GM23338 (cell line): ENCODE measurements around the gene NTN1. TPM values are rescaled to one million over a fixed set of nuclear protein-coding genes. Genes with fewer than 3 reads are reported as not detected.

Experiments used
- ATAC-seq: fragments of 200-7000 bp; cut with Tn5 transposase; 3 replicates; pipeline ENCODE4 v1.9.1; 2020
- DNase-seq: peaks from one replicate; pipeline ENCODE4 v3.0.0-alpha.2; 2015; ENCODE audit warnings: low spot score
- H2AFZ ChIP-seq: fragments of 200-600 bp; sonication (generic); 2 replicates; pipeline ENCODE4 v1.8.0; 2016; ENCODE audit warnings: antibody characterized with exemption, mild to moderate bottlenecking, moderate library complexity
- H3F3A ChIP-seq: fragments of 200-600 bp; sonication (generic); replicated peaks from 2 replicates; pipeline ENCODE4 v1.8.0; 2017; ENCODE audit warnings: antibody characterized with exemption, mixed run types, low read depth
- H3K27ac ChIP-seq: fragments of 200-600 bp; sonication (generic); 2 replicates; pipeline ENCODE4 v1.6.1; 2016; ENCODE audit warnings: low read depth
- H3K27me3 ChIP-seq: fragments of 200-600 bp; sonication (generic); 2 replicates; pipeline ENCODE4 v1.8.0; 2016; ENCODE audit warnings: mild to moderate bottlenecking, mixed run types, moderate library complexity; ENCODE audit not compliant: insufficient read depth
- H3K36me3 ChIP-seq: fragments of 200-600 bp; sonication (generic); 2 replicates; pipeline ENCODE4 v1.8.0; 2016; ENCODE audit warnings: mild to moderate bottlenecking; ENCODE audit not compliant: insufficient read depth
- H3K4me1 ChIP-seq: fragments of 200-600 bp; sonication (generic); 2 replicates; pipeline ENCODE4 v1.8.0; 2016; ENCODE audit warnings: mild to moderate bottlenecking, moderate library complexity; ENCODE audit not compliant: insufficient read depth
- H3K4me2 ChIP-seq: fragments of 200-600 bp; sonication (generic); 2 replicates; pipeline ENCODE4 v1.7.1; 2017; ENCODE audit warnings: mixed run types
- H3K4me3 ChIP-seq: fragments of 200-600 bp; sonication (generic); 2 replicates; pipeline ENCODE4 v1.6.1; 2016; ENCODE audit warnings: mixed run types
- H3K79me2 ChIP-seq: fragments of 200-600 bp; sonication (generic); replicated peaks from 2 replicates; pipeline ENCODE4 v1.8.0; 2017; ENCODE audit warnings: mild to moderate bottlenecking; ENCODE audit not compliant: insufficient read depth
- H3K9me2 ChIP-seq: fragments of 200-600 bp; sonication (generic); 2 replicates; pipeline ENCODE4 v1.8.0; 2017; ENCODE audit not compliant: insufficient read depth
- H4K20me1 ChIP-seq: fragments of 200-600 bp; sonication (generic); replicated peaks from 2 replicates; pipeline ENCODE4 v1.8.0; 2017; ENCODE audit warnings: mild to moderate bottlenecking; ENCODE audit not compliant: insufficient read depth
- H3K27ac Mint-ChIP-seq: 2 replicates; pipeline ENCODE4 v1.8.0; 2020; ENCODE audit warnings: inconsistent platforms, mild to moderate bottlenecking, moderate library complexity, mixed read lengths
- H3K27me3 Mint-ChIP-seq: 3 replicates; pipeline ENCODE4 v1.8.0; 2022; ENCODE audit warnings: low read depth, mild to moderate bottlenecking, moderate library complexity, mixed read lengths, inconsistent platforms; ENCODE audit not compliant: insufficient read depth, poor library complexity
- H3K36me3 Mint-ChIP-seq: 3 replicates; pipeline ENCODE4 v1.8.0; 2021; ENCODE audit warnings: low read depth, mild to moderate bottlenecking, inconsistent platforms, moderate library complexity, mixed read lengths
- H3K4me1 Mint-ChIP-seq: 3 replicates; pipeline ENCODE4 v1.8.0; 2020; ENCODE audit warnings: mild to moderate bottlenecking, inconsistent platforms, mixed read lengths
- H3K4me3 Mint-ChIP-seq: 3 replicates; pipeline ENCODE4 v1.8.0; 2021; ENCODE audit warnings: moderate library complexity, mild to moderate bottlenecking, inconsistent platforms, mixed read lengths
- H3K9me3 Mint-ChIP-seq: 3 replicates; pipeline ENCODE4 v1.8.0; 2020; ENCODE audit warnings: moderate library complexity, mild to moderate bottlenecking, inconsistent platforms, mixed read lengths
- CREB1 ChIP-seq: fragments of 250-450 bp; sonication (Bioruptor Pico); IDR thresholded peaks from 2 replicates; pipeline ENCODE4 v1.5.0; 2020; ENCODE audit warnings: low read depth, mild to moderate bottlenecking, moderate library complexity
- EZH2 ChIP-seq: fragments of 200-600 bp; sonication (generic); IDR thresholded peaks from one replicate; pipeline ENCODE4 v1.8.0; 2017; ENCODE audit warnings: antibody characterized with exemption, mild to moderate bottlenecking, low read depth; ENCODE audit not compliant: unreplicated experiment
- EZH2phosphoT487 ChIP-seq: fragments of 200-600 bp; sonication (generic); IDR thresholded peaks from one replicate; pipeline ENCODE4 v1.8.1; 2018; ENCODE audit warnings: antibody characterized with exemption; ENCODE audit not compliant: unreplicated experiment
- JUNB ChIP-seq: IDR thresholded peaks from one replicate; pipeline ENCODE4 v1.6.1; 2016; ENCODE audit warnings: antibody characterized with exemption; ENCODE audit not compliant: unreplicated experiment
- NANOG ChIP-seq: IDR thresholded peaks from 2 replicates; pipeline ENCODE4 v1.6.1; 2016; ENCODE audit warnings: antibody characterized with exemption, borderline replicate concordance
- POLR2AphosphoS5 ChIP-seq: IDR thresholded peaks from 2 replicates; pipeline ENCODE4 v1.6.1; 2016; ENCODE audit warnings: antibody characterized with exemption, low read depth
- STAT1 ChIP-seq: IDR thresholded peaks from one replicate; pipeline ENCODE4 v1.6.1; 2016; ENCODE audit warnings: antibody characterized with exemption; ENCODE audit not compliant: unreplicated experiment
- ZNF114 ChIP-seq: fragments of 250-450 bp; sonication (Bioruptor Pico); IDR thresholded peaks from 2 replicates; pipeline ENCODE4 v1.5.0; 2020; ENCODE audit warnings: mild to moderate bottlenecking, moderate library complexity
- ZNF331 ChIP-seq: fragments of 250-450 bp; sonication (Bioruptor Pico); IDR thresholded peaks from 2 replicates; pipeline ENCODE4 v1.5.0; 2020; ENCODE audit warnings: low read depth, mild to moderate bottlenecking, moderate library complexity
- polyA plus RNA-seq: library from polyadenylated mRNA; unstranded; fragments of >200 nt; fragmentation: Nextera tagmentation; extraction: Ambion mirVana; gene quantifications from 2 replicates; pipeline ENCODE4 v1.2.1, GENCODE V29; 2016
- total RNA-seq: library from RNA; depleted of rRNA; stranded (reverse); fragments of >200 nt; shearing (Covaris generic); gene quantifications from 2 replicates; pipeline ENCODE4 v1.2.3, GENCODE V29; 2014
- TF ChIP-seq, protein P1 (sequence below): fragments of 250-450 bp; sonication (Bioruptor Pico); IDR thresholded peaks from 2 replicates; pipeline ENCODE4 v1.5.0; 2020; ENCODE audit warnings: mild to moderate bottlenecking, moderate library complexity
- TF ChIP-seq, protein P2 (sequence below), 2 experiments: fragments of 200-600 bp in 1 of 2; sonication (generic) in 1 of 2; conservative IDR thresholded peaks; 2 replicates each; pipeline versions ENCODE4 v1.5.1 to v1.6.1; 2016 to 2017; ENCODE audit warnings: antibody characterized with exemption in 2 of 2, low read depth in 2 of 2, mild to moderate bottlenecking in 2 of 2, moderate library complexity in 1 of 2
- TF ChIP-seq, protein P3 (sequence below): IDR thresholded peaks from 2 replicates; pipeline ENCODE4 v1.6.1; 2016; ENCODE audit warnings: antibody characterized with exemption
- TF ChIP-seq, protein P4 (sequence below): IDR thresholded peaks from one replicate; pipeline ENCODE4 v1.6.1; 2018; ENCODE audit warnings: antibody characterized with exemption; ENCODE audit not compliant: unreplicated experiment

Gene NTN1
- total and polyA plus RNA-seq, 2 experiments from 2014 or later: 0.57 to 2.6 TPM

DNA sequence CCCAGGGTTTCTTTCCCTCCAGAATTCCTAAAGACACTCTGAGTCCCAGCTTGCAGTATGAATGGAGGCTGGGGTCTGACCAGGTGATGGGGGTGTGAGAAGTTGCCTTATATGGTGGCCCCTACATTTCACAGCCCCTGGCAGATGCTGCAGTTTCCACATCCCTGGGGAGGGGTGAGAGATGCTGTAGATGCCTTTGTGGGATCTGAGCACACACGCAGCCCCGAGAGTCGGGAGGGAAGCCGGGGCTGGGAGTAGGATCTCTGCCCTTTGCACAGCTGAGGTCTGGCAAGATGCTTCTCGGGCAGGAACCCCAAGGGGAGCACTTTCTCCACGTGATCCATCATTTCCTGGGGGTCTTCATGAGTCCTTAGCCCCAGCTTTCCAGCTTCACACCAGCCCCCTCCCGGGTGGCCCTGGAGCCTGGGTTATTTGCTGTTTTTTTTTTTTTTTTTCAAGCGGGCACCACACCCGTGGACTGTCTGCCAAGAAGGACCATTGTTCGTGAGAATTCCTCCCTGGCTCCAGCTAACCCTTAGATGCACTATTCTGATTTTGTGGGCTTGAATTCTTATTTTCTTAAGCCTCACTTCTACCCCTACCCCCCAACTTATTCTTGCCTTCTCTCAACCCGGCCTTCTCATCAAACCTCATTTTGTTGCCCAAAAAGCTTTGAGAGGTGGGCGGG, 50.6 kb downstream of the NTN1 start:
- H3K79me2 ChIP-seq: no peaks in the 10 kb centered on the region
- no peak for TF ChIP-seq ZNF114 (CRISPR knock-in tag)
- no peak for TF ChIP-seq POLR2AphosphoS5
- no peak for TF ChIP-seq EZH2
- TF ChIP-seq, protein P1, sequence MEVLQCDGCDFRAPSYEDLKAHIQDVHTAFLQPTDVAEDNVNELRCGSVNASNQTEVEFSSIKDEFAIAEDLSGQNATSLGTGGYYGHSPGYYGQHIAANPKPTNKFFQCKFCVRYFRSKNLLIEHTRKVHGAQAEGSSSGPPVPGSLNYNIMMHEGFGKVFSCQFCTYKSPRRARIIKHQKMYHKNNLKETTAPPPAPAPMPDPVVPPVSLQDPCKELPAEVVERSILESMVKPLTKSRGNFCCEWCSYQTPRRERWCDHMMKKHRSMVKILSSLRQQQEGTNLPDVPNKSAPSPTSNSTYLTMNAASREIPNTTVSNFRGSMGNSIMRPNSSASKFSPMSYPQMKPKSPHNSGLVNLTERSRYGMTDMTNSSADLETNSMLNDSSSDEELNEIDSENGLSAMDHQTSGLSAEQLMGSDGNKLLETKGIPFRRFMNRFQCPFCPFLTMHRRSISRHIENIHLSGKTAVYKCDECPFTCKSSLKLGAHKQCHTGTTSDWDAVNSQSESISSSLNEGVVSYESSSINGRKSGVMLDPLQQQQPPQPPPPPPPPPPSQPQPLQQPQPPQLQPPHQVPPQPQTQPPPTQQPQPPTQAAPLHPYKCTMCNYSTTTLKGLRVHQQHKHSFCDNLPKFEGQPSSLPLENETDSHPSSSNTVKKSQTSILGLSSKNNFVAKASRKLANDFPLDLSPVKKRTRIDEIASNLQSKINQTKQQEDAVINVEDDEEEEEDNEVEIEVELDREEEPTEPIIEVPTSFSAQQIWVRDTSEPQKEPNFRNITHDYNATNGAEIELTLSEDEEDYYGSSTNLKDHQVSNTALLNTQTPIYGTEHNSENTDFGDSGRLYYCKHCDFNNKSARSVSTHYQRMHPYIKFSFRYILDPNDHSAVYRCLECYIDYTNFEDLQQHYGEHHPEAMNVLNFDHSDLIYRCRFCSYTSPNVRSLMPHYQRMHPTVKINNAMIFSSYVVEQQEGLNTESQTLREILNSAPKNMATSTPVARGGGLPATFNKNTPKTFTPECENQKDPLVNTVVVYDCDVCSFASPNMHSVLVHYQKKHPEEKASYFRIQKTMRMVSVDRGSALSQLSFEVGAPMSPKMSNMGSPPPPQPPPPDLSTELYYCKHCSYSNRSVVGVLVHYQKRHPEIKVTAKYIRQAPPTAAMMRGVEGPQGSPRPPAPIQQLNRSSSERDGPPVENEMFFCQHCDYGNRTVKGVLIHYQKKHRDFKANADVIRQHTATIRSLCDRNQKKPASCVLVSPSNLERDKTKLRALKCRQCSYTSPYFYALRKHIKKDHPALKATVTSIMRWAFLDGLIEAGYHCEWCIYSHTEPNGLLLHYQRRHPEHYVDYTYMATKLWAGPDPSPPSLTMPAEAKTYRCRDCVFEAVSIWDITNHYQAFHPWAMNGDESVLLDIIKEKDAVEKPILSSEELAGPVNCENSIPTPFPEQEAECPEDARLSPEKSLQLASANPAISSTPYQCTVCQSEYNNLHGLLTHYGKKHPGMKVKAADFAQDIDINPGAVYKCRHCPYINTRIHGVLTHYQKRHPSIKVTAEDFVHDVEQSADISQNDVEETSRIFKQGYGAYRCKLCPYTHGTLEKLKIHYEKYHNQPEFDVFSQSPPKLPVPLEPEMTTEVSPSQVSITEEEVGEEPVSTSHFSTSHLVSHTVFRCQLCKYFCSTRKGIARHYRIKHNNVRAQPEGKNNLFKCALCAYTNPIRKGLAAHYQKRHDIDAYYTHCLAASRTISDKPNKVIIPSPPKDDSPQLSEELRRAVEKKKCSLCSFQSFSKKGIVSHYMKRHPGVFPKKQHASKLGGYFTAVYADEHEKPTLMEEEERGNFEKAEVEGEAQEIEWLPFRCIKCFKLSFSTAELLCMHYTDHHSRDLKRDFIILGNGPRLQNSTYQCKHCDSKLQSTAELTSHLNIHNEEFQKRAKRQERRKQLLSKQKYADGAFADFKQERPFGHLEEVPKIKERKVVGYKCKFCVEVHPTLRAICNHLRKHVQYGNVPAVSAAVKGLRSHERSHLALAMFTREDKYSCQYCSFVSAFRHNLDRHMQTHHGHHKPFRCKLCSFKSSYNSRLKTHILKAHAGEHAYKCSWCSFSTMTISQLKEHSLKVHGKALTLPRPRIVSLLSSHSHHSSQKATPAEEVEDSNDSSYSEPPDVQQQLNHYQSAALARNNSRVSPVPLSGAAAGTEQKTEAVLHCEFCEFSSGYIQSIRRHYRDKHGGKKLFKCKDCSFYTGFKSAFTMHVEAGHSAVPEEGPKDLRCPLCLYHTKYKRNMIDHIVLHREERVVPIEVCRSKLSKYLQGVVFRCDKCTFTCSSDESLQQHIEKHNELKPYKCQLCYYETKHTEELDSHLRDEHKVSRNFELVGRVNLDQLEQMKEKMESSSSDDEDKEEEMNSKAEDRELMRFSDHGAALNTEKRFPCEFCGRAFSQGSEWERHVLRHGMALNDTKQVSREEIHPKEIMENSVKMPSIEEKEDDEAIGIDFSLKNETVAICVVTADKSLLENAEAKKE: no peak
- TF ChIP-seq, protein P2, sequence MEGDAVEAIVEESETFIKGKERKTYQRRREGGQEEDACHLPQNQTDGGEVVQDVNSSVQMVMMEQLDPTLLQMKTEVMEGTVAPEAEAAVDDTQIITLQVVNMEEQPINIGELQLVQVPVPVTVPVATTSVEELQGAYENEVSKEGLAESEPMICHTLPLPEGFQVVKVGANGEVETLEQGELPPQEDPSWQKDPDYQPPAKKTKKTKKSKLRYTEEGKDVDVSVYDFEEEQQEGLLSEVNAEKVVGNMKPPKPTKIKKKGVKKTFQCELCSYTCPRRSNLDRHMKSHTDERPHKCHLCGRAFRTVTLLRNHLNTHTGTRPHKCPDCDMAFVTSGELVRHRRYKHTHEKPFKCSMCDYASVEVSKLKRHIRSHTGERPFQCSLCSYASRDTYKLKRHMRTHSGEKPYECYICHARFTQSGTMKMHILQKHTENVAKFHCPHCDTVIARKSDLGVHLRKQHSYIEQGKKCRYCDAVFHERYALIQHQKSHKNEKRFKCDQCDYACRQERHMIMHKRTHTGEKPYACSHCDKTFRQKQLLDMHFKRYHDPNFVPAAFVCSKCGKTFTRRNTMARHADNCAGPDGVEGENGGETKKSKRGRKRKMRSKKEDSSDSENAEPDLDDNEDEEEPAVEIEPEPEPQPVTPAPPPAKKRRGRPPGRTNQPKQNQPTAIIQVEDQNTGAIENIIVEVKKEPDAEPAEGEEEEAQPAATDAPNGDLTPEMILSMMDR (conservative IDR thresholded peaks at IDR 0.05; ENCODE audit: low read depth in 2 of 2): no peak
- TF ChIP-seq EZH2phosphoT487: no peak
- TF ChIP-seq ZNF331 (CRISPR knock-in tag): no peak
- TF ChIP-seq, protein P3, sequence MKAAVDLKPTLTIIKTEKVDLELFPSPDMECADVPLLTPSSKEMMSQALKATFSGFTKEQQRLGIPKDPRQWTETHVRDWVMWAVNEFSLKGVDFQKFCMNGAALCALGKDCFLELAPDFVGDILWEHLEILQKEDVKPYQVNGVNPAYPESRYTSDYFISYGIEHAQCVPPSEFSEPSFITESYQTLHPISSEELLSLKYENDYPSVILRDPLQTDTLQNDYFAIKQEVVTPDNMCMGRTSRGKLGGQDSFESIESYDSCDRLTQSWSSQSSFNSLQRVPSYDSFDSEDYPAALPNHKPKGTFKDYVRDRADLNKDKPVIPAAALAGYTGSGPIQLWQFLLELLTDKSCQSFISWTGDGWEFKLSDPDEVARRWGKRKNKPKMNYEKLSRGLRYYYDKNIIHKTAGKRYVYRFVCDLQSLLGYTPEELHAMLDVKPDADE: no peak
- TF ChIP-seq, protein P4, sequence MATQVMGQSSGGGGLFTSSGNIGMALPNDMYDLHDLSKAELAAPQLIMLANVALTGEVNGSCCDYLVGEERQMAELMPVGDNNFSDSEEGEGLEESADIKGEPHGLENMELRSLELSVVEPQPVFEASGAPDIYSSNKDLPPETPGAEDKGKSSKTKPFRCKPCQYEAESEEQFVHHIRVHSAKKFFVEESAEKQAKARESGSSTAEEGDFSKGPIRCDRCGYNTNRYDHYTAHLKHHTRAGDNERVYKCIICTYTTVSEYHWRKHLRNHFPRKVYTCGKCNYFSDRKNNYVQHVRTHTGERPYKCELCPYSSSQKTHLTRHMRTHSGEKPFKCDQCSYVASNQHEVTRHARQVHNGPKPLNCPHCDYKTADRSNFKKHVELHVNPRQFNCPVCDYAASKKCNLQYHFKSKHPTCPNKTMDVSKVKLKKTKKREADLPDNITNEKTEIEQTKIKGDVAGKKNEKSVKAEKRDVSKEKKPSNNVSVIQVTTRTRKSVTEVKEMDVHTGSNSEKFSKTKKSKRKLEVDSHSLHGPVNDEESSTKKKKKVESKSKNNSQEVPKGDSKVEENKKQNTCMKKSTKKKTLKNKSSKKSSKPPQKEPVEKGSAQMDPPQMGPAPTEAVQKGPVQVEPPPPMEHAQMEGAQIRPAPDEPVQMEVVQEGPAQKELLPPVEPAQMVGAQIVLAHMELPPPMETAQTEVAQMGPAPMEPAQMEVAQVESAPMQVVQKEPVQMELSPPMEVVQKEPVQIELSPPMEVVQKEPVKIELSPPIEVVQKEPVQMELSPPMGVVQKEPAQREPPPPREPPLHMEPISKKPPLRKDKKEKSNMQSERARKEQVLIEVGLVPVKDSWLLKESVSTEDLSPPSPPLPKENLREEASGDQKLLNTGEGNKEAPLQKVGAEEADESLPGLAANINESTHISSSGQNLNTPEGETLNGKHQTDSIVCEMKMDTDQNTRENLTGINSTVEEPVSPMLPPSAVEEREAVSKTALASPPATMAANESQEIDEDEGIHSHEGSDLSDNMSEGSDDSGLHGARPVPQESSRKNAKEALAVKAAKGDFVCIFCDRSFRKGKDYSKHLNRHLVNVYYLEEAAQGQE: no peak
- no peak for TF ChIP-seq NANOG
- no peak for TF ChIP-seq STAT1
- TF ChIP-seq CREB1 (CRISPR knock-in tag): no peak
- TF ChIP-seq JUNB: no peak
- no peak overlapping the region for H3K27ac Mint-ChIP-seq
- H3K36me3 ChIP-seq: no peaks in the 10 kb centered on the region
- H3K4me3 Mint-ChIP-seq: no peak overlapping the region
- H3K36me3 Mint-ChIP-seq: no peaks in the 10 kb centered on the region
- H3K27me3 Mint-ChIP-seq: peaks cover 5% of the 10 kb centered on the region
- H2AFZ ChIP-seq: no peak overlapping the region
- H3K4me2 ChIP-seq: no peak overlapping the region
- no peaks in the 10 kb centered on the region for H3K4me1 ChIP-seq
- H3K9me2 ChIP-seq: 0 out of 2 replicates have a peak, but pooled peaks cover 5% of the 10 kb centered on the region
- no peak for DNase-seq
- no peaks in the 10 kb centered on the region for H3K9me3 Mint-ChIP-seq
- no peak overlapping the region for H3K4me3 ChIP-seq
- no peaks in the 10 kb centered on the region for H4K20me1 ChIP-seq
- no peaks in the 10 kb centered on the region for H3K27me3 ChIP-seq
- H3F3A ChIP-seq: no peaks in the 10 kb centered on the region
- 0 out of 3 replicates have a peak, but pooled peaks cover 2% of the 10 kb centered on the region for H3K4me1 Mint-ChIP-seq
- no peak overlapping the region for H3K27ac ChIP-seq
- no peak for ATAC-seq
